ENCODE results near the gene MOV10.
"Not testable (repeated sequence)": the region's sequence is repeated elsewhere in the genome, so short reads cannot be mapped to it uniquely, and the experiment has no call there.

Gene MOV10, protein sequence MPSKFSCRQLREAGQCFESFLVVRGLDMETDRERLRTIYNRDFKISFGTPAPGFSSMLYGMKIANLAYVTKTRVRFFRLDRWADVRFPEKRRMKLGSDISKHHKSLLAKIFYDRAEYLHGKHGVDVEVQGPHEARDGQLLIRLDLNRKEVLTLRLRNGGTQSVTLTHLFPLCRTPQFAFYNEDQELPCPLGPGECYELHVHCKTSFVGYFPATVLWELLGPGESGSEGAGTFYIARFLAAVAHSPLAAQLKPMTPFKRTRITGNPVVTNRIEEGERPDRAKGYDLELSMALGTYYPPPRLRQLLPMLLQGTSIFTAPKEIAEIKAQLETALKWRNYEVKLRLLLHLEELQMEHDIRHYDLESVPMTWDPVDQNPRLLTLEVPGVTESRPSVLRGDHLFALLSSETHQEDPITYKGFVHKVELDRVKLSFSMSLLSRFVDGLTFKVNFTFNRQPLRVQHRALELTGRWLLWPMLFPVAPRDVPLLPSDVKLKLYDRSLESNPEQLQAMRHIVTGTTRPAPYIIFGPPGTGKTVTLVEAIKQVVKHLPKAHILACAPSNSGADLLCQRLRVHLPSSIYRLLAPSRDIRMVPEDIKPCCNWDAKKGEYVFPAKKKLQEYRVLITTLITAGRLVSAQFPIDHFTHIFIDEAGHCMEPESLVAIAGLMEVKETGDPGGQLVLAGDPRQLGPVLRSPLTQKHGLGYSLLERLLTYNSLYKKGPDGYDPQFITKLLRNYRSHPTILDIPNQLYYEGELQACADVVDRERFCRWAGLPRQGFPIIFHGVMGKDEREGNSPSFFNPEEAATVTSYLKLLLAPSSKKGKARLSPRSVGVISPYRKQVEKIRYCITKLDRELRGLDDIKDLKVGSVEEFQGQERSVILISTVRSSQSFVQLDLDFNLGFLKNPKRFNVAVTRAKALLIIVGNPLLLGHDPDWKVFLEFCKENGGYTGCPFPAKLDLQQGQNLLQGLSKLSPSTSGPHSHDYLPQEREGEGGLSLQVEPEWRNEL

DNA sequence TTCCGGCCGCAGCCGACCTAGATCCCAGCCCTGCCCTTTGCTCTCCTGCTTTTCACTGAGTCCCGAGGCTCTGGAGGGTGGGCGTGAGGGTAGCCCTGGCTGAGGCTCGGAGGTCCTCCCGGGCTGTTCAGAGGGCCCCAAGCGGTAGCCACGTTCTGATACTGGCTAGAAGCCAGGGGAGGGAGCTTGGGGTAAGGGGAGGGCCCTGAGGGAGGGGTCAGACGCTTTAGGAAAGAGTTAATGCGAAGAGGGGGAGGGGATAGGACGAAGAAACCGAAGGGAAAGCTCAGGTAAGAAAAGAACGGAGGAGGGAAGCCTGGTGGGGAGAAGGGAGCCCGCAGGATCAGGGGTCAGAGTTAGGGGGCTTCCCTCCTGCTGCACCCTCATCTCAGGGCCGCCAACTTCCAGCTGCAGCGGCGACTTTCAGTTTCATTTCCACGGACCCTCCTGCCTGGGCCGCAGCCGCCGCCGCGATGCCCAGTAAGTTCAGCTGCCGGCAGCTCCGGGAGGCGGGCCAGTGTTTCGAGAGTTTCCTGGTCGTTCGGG lies at the start of gene MOV10:
Gene MOV10 (plus strand): TSS at position 220 of the 546 bp plus-strand sequence. CDS start 254 bp downstream, at position 474.
- DNase-seq: peak; percentile 56

GRCh38 chr1:112625696-112626095 lies 48.8 kb upstream of the MOV10 start:
- no peak for DNase-seq

DNA sequence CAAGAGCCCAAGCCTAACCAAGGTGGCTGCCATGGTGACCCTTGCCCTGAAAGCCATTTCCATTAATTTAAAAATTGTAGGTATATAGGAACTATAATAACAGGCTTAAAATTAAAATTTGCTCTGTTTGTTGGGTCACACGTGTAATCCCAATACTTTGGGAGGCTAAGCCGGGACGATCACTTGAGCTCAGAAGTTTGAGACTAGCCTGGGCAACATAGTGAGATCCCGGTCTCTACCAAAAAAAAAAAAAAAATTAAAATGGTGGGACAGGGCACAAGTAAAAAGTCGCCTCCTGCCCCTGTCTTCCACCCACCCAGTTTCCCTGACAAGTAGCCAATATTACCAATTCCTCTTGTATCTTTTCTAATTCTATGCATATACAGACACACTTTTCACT lies 48.3 kb upstream of the MOV10 start:
- DNase-seq: no peak

DNA sequence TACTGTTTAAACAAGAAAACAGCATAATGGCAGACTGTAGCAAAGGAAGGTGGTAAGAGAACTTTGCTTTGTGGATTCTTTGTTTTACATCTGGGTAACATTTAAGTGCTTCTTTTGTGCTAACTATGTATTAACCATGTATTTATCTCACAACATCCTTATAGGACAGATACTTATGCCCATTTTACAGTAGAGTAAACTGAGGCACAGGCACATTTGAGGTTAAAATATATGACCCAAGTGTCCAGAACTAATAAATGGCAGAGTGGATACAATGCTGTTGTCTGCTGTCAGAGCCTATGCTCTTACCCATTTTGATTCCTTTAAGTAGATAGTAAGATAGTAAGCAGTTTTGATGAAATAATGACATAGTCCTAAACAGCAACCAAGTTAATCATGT lies 47.6 kb upstream of the MOV10 start:
- no peak for DNase-seq

DNA sequence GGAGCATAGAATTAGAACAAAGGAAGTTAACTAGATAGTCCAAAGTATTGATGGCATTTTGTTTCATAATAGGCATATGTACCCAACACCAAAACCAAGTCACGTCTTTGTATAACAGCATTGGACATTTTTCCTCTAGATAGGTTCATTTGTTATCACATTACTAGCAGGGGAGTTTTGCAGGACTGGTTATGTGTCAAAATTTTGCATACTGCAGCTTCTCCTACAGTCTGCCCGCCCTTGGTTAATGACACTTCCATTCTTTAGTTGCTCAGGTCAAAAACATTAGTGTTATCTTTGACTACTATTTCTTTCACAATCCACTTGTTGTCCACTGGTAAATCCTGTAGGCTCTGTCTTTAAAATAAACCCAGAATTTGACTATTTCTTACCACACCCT lies 45.9 kb upstream of the MOV10 start:
- no peak for DNase-seq

DNA sequence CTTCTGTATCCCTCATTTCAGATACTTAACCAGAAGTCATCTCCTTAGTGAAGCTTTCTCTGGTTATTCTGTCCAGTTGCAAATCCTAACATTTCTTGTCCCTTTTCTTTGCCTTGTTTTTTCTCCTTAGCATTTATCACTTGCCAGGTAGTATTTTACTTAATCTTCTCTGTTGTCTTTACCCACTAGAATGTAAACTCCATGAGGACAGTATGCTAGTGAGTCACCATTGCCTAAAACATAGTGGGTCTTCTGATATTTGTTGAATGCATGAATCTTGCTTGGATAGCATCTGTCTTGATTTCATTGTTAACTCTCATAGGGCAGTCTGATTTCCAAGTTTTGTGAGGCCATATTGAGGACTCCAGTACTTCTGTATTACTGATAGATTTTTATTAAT lies 45.2 kb upstream of the MOV10 start:
- DNase-seq: no peak

GRCh38 chr1:112633628-112634027 lies 40.8 kb upstream of the MOV10 start:
- no peak for DNase-seq

- no peak for DNase-seq
Observed at GRCh38 chr1:112634367-112634766, 40.1 kb upstream of the MOV10 start.

DNA sequence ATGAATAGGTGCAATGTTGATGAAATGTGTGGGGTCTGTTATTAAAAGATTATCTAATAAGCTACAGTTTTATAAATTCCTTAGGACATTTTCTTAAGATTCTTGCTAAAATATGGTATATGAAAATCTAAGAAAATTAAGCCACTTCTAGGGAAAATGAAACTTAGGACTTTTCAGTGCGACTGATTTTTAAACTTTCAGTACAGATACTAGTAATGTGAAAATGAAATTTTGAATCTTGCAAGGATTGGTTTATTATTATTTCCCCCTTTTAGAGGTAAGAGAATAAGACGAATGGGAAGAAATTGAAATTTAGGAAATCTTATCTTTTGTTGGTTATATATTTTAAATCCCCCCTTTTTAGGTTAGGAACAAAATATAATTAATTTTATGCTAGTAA lies 38.4 kb upstream of the MOV10 start:
- no peak for DNase-seq

DNA sequence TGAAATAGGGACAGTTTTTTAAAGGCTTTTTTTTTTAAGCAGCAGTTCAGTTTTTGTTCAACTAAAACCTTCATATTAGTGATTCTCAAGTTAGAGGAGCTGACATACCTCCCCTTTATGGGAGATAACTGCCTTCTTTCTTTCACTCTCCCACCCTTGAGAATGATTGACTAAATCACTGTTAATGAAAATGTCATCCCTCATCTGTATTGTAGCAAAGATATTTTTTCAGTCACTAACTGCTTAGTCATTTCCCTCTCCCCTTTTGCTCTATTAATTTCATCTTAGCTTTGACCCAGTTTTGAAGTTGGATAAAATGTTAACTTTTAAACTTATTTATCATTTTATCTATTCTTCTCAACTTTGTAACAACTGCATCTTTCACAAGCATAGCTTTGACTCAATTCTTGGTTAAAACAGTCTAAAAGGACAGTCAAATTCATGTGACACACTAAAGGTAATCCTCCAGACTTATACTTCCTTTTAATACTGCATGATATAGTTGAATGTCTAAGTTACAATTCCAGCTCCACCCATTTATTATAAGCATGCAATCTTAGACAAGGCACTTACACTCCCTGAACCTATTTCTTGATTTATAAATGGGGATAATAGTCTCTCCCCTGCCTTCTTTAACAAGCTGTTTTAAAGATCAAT lies 37.7 kb upstream of the MOV10 start:
- no peak for DNase-seq

DNA sequence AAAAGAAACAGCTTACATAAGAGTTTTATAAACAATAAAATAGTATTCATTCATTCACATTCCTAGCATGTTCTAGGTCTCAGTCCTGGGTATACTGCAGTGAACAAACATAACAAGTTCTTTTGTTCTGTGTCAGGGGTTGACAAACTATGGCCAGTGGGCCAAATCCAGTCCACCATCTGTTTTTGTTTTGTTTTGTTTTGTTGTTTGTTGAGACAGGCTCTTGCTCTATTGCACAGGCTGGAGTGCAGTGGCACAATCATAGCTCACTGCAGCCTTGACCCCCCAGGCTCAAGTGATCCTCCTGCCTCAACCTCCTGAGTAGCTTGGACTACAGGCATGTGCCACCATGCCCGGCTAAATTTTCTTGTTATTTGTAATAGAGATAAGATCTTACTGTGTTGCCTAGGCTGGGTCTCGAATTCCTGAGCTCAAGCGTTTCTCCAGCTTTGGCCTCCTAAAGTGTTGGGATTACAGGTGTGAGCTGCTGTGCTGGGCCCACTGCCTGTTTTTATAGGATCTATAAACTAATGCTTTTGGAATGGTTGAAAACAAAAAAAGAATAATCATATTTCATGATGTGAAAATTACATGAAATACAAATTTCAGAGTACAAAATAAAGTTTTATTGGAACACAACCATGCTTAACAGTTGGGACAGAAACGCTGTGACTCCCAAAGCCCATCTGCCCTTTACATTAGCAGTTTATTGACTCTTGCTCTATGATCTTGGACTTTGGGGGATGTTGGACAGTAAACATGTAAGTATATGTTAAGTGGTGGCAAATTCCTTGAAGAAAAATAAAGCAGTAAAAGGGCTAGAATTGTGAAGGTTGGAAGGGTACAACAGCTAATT lies 37.0 kb upstream of the MOV10 start:
- no peak for DNase-seq

DNA sequence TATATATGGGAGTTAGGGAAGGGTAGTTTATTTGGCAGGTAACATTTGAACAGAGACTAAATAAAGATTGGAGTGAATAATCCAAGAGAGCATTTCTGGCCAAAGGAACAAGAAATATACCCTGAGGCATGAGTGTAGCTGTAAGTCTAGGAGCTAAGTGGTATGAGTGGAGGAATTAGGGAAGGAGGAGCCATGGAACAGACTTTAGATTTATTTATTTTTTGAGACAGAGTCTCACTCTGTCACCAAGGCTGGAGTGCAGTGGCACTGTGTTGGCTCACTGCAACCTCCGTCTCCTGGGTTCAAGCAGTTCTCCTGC lies 36.4 kb upstream of the MOV10 start:
- no peak for DNase-seq

GRCh38 chr1:112640437-112640836 lies 34.0 kb upstream of the MOV10 start:
- DNase-seq: not testable (repeated sequence)

DNA sequence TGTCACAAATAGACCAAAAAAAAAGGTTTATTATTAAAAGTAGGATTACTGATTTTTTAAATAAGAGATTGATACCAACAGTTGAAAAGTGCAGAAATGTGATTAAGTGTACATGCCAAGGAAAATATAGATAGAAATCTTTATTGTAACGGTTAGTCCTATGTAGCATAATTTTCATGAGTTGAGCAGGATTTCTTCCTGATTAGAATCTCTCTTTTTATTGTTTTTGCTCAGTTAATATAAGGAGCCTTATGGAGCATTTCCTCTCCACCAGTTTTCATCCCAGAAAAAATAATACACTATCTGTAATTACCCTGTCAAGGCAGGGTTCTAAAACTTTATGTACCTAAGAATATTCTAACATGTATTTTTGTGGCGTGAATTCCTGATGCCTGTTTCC lies 31.4 kb upstream of the MOV10 start:
- DNase-seq: no peak

- no peak for DNase-seq
Observed at GRCh38 chr1:112646225-112646624, 28.2 kb upstream of the MOV10 start.

- DNase-seq: no peak
Observed at GRCh38 chr1:112651205-112651604, 23.3 kb upstream of the MOV10 start.

- no peak for DNase-seq
Observed at GRCh38 chr1:112665857-112666256, 8.6 kb upstream of the MOV10 start.

DNA sequence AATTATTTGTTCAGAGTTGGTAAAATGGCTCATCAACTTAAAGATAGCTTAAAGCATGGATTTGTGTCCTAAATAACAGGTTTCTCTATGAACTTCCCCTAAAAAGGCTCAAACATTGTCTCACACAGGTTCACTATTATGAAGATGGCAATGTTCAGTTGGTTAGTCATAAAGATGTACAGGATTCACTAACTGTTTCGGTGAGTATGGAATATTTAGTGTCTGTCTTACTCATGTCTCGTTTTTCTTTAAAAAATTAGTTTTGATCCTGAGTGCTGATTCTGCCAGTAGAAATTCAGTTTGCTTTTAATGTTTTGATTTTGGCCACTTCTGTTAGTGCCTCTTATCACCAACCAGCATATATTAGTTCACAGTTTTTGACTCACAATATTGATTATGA lies 7.5 kb upstream of the MOV10 start:
- no peak for DNase-seq

GRCh38 chr1:112672009-112672408 lies 2.5 kb upstream of the MOV10 start:
- DNase-seq: no peak

- DNase-seq: no peak
Observed at GRCh38 chr1:112672842-112673241, 1.6 kb upstream of the MOV10 start.

DNA sequence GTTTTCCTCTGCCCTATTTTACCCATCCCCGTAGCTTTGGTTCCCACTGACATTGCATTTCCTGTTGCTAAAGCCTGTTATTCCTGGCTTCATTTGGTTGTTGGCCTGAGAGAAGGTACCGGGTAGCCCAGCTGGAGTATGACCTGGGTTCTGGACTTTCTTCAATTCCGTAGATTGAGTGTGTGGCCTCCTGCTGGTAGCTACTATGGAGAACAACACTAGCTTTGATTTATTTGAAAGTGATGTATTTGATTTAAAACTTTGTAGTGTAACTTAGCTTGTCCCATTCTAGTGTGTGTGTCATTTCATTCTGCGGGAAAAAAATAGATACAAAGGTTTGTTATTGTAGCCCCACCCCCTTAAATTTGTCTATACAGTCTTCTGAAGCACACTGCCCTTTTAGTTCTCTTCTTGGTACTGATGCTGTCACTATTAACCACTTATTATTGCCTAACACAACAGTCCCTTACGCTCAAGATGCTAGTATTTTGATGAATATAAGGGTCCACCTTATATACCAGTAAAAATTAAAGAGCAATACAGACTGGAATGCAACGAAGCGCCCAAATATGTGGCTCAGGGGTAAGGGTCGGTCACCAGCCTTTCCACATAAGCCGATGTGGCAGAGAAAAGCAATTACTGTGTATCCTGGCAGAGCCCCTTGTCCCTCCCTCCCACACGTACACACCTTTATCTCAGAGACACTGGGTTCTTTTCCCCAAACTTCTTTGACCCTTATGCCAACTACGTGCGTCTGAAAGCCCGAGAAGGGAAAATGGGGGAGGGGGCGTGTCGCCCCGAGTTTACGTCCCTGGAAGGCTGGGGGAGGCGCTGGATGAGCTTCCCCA lies 643 bp upstream of the MOV10 start:
- no peak for DNase-seq
